ENCODE results near the gene CDC14B. TPM values are rescaled to one million over a fixed set of nuclear protein-coding genes. Genes with fewer than 3 reads are reported as not detected.
A peak's percentile ranks its signal among the peaks of the same experiment; 100 is the strongest.

Gene CDC14B
- total RNA-seq, 6 donors from 2014 or later: 6.0 to 28.5 (median 12.7) TPM

- Histone ChIP-seq H3K4me1 (no peaks in the 10 kb centered on the region), H3K36me3 (peaks cover 0 to 3% (median 2%) of the 10 kb centered on the region in 4 donors), H3K27ac (no peak overlapping the region), H3K4me3 (no peak overlapping the region), H3K9me3 (no peaks in the 10 kb centered on the region), H3K27me3 (no peaks in the 10 kb centered on the region)
- 74 to 84% methylated on average over 4 of the region's 4 CpGs for WGBS, 2 donors
- DNase-seq (no peak), ATAC-seq (ENCODE audit: low FRiP score in 2 of 2) (no peak)
- no peak for TF ChIP-seq POLR2AphosphoS5 (IDR thresholded peaks at IDR 0.05)
- no peak for TF ChIP-seq EP300 (IDR thresholded peaks at IDR 0.05)
- TF ChIP-seq CTCF (IDR thresholded peaks at IDR 0.05): no peak
- no peak for TF ChIP-seq POLR2A (IDR thresholded peaks at IDR 0.05)
These were observed 140.7 kb downstream of the CDC14B start for GRCh38 chr9:96478829-96479371.

GRCh38 chr9:96476591-96476990 lies 143.1 kb downstream of the CDC14B start:
- peaks cover 0 to 25% (median 10%) of the 10 kb centered on the region in 4 donors for H3K36me3 ChIP-seq
- H3K27me3 ChIP-seq: no peaks in the 10 kb centered on the region
- H3K4me1 ChIP-seq: no peaks in the 10 kb centered on the region
- no peak for DNase-seq
- H3K4me3 ChIP-seq: no peak overlapping the region
- ATAC-seq (ENCODE audit: low FRiP score in 2 of 2): peak in 1 of 2 donors; percentile 24
- TF ChIP-seq CTCF (IDR thresholded peaks at IDR 0.05) (no peak), POLR2A (IDR thresholded peaks at IDR 0.05) (no peak), EP300 (IDR thresholded peaks at IDR 0.05) (no peak), POLR2AphosphoS5 (IDR thresholded peaks at IDR 0.05) (no peak)
- 69 to 70% methylated on average over 5 of the region's 5 CpGs for WGBS, 2 donors
- H3K27ac ChIP-seq: no peak overlapping the region
- H3K9me3 ChIP-seq: no peaks in the 10 kb centered on the region

- ATAC-seq (ENCODE audit: low FRiP score in 2 of 2) (no peak), DNase-seq (no peak)
- peaks cover 0 to 30% (median 10%) of the 10 kb centered on the region in 4 donors for H3K36me3 ChIP-seq
- no peak overlapping the region for H3K27ac ChIP-seq
- TF ChIP-seq EP300 (IDR thresholded peaks at IDR 0.05) (no peak), POLR2AphosphoS5 (IDR thresholded peaks at IDR 0.05) (no peak), POLR2A (IDR thresholded peaks at IDR 0.05) (no peak), CTCF (IDR thresholded peaks at IDR 0.05) (no peak)
- H3K4me1 ChIP-seq: no peaks in the 10 kb centered on the region
- 95 to 96% methylated on average over 4 of the region's 4 CpGs for WGBS, 2 donors
- H3K27me3 ChIP-seq: no peaks in the 10 kb centered on the region
- no peaks in the 10 kb centered on the region for H3K9me3 ChIP-seq
- H3K4me3 ChIP-seq: no peak overlapping the region
These were observed 143.6 kb downstream of the CDC14B start for GRCh38 chr9:96476013-96476412.

- WGBS, 2 donors: 74% methylated on average over 5 of the region's 5 CpGs
- ATAC-seq (ENCODE audit: low FRiP score in 2 of 2) (peak in 1 of 2 donors; percentile 65), DNase-seq (peak in 1 of 2 donors; percentile 57)
- no peaks in the 10 kb centered on the region for H3K27me3 ChIP-seq
- no peak overlapping the region for H3K27ac ChIP-seq
- H3K4me3 ChIP-seq: no peak overlapping the region
- H3K36me3 ChIP-seq: peaks cover 0 to 69% (median 7%) of the 10 kb centered on the region in 4 donors
- H3K4me1 ChIP-seq: no peaks in the 10 kb centered on the region
- TF ChIP-seq POLR2A (IDR thresholded peaks at IDR 0.05) (no peak), POLR2AphosphoS5 (IDR thresholded peaks at IDR 0.05) (no peak)
- no peaks in the 10 kb centered on the region for H3K9me3 ChIP-seq
These were observed 151.9 kb downstream of the CDC14B start for GRCh38 chr9:96467784-96468183.

- Histone ChIP-seq H3K27me3 (no peaks in the 10 kb centered on the region), H3K4me1 (no peaks in the 10 kb centered on the region)
- no peak for TF ChIP-seq CTCF (IDR thresholded peaks at IDR 0.05)
- no peak for TF ChIP-seq POLR2A (IDR thresholded peaks at IDR 0.05)
- no peak for TF ChIP-seq POLR2AphosphoS5 (IDR thresholded peaks at IDR 0.05)
- TF ChIP-seq EP300 (IDR thresholded peaks at IDR 0.05): no peak
These were observed 155.2 kb downstream of the CDC14B start for GRCh38 chr9:96464426-96464825.

More at GRCh38 chr9:96464426-96464825, 155.2 kb downstream of the CDC14B start:
- peaks cover 0 to 39% (median 0%) of the 10 kb centered on the region in 4 donors for H3K36me3 ChIP-seq
- no peak for DNase-seq
- no peak for ATAC-seq (ENCODE audit: low FRiP score in 2 of 2)
- no peak overlapping the region for H3K4me3 ChIP-seq
- H3K9me3 ChIP-seq: no peaks in the 10 kb centered on the region
- no peak overlapping the region for H3K27ac ChIP-seq
- 86 to 93% methylated on average over 6 of the region's 6 CpGs for WGBS, 2 donors

Measured in upper lobe of left lung (tissue), 6 donors.